ELF-1 (cell line): Measurements from ENCODE around the gene SLC16A4.
"Not testable (repeated sequence)": the region's sequence is repeated elsewhere in the genome, so short reads cannot be mapped to it uniquely, and the experiment has no call there.

Experiments used
- DNase-seq: peaks from one replicate; pipeline ENCODE4 v3.0.0-alpha.2; 2016; ENCODE audit warnings: low read depth, low spot score

The SLC16A4 gene

GRCh38 chr1:110408488-110408887 is 17.7 kb upstream of the SLC16A4 start:
- no peak for DNase-seq

DNA sequence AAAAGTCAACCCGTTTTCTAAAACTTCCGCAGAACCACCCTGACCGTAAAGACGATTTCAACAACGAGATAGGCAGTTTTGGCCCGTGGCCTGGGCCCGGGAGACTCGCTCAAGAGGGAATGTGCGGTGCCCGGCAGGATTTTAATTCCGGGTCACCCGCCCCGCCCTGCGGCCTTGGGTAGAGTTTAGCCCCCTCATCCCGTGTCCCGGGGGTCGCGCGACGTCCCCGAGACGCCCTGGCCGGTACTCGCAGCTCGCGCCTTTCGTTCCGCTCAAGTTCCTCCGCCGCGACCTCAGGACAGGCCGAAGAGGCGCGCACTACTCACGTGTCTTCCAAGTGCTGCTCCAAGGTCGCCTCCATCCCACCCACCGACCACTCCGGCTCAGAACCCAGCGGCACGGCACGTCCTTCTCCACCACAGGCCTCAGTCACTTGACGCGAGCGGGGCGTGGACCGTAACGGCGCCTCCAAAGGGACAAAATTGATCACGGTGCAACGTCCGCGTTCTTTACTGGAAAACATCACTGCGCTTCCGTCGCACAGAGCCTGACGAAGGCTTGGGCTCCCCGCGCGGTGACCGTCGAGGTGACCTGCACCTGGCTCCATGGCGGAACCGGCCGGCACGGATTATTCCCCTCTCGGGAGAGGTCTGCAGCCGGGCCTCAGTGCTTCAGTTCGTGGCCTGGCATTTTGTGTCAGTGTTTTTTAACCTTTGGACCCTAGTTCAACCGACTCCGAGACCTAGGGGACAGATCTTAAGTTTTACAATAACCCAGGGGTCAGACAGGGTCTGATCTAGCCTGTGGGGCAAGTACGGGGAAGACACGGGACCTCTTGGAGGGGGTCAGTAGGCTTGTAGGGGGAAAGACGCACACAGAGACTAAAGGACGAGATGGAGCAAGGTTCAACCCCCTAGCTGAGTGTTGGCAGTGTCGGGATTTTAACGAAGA is 16.7 kb upstream of the SLC16A4 start, which contains the start of gene LAMTOR5:
LAMTOR5 (minus strand) TSS at position 435 of the 951 bp plus-strand sequence; CDS start at position 361, 74 bp downstream.
- DNase-seq = peak; percentile 91

DNA sequence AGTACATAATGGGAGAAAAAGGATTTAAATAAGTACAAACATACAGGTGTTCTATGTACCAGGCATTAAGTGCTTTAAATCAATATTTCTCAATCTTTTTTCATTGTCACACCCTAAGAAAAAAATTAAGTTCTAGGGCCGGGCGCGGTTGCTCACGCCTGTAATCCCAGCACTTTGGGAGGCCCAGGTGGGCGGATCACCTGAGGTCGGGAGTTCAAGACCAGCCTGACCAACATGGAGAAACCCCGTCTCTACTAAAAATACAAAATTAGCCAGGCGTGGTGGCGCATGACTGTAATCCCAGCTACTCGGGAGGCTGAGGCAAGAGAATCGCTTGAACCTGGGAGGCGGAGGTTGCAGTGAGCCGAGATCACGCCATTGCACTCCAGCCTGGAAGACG is 15.6 kb upstream of the SLC16A4 start:
- DNase-seq = not testable (repeated sequence)

DNA sequence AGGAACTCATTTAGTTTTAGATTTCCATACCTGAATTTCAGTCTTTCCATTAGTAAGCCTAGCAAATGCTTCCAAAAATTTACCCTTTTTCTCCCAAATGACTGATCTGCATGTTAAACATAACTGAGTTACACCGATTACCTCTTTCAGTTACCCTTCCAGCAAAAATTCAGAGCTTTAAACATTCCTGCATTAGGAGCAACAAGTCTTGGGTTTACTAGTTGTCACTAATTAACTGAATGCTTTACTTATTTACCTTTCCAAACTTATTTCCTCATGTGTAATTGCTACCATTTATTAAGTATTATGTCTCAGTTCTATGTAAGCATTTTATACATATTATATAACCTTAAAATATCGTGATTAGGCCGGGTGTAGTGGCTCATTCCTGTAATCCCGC is 13.6 kb upstream of the SLC16A4 start:
- no peak for DNase-seq

DNA sequence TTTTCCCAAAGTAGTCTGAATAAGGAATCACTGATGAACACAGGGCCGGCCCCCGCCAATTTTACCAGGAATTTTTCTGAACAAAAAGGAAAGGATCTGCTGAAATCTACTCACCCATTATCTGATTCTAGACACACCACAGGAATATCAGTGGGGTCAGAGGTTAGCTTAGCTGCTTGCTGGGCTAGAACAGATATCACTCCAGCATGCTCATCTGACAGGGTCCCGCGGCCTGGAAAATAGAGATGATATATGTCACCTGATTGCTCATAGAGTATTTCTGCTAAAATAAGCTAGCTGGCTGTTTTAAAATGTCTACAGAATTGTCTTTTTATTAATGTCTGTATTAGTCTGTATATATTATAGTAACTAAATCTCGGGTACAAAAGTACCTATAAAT is 13.0 kb upstream of the SLC16A4 start:
- no peak for DNase-seq

DNA sequence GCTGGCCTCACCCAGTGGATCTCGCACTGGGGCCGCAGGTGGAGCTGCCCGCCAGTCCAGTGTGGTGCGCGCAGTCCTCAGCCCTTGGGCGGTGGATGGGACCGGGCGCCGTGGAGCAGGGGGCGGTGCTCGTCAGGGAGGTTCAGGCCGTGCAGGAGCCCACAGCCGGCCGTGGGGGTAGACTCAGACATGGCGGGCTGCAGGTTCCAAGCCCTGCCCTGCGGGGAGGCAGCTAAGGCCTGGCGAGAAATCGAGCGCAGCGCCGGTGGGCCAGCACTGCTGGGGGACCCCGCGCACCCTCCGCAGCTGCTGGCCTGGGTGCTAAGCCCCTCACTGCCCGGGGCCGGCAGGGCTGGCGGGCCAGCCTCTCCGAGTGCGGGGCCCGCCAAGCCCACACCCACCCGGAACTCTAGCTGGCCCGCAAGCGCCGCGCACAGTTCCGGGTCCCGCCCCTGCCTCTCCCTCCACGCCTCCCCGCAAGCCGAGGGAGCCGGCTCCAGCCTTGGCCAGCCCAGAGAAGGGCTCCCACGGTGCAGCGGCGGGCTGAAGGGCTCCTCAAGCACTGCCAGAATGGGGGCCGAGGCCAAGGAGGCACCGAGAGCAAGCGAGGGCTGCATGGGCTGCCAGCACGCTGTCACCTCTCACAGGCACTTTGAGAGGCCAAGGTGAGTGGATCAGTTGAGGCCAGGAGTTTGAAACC is 5.6 kb upstream of the SLC16A4 start:
- not testable (repeated sequence) for DNase-seq

DNA sequence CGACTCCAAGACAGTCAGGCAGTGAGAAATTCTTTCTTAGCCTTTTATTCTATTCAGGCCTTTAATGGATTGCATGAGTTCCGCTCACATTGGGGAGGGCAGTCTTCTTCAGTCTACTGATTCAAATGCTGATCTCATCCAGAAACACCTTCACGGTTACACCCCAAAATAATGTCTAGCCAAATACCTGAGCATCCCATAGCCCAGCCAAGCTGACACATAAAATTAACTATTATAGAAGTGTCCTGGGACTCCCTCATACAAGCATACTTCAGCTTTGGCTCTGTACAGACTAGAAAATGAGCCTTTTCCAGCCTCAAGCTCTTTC is 3.6 kb upstream of the SLC16A4 start:
- DNase-seq = no peak

GRCh38 chr1:110393691-110394492 is 3.1 kb upstream of the SLC16A4 start:
- DNase-seq = no peak

- DNase-seq = no peak
Measured at GRCh38 chr1:110393286-110393685, 2.5 kb upstream of the SLC16A4 start.

GRCh38 chr1:110390096-110390495 is 730 bp downstream of the SLC16A4 start:
- no peak for DNase-seq

DNA sequence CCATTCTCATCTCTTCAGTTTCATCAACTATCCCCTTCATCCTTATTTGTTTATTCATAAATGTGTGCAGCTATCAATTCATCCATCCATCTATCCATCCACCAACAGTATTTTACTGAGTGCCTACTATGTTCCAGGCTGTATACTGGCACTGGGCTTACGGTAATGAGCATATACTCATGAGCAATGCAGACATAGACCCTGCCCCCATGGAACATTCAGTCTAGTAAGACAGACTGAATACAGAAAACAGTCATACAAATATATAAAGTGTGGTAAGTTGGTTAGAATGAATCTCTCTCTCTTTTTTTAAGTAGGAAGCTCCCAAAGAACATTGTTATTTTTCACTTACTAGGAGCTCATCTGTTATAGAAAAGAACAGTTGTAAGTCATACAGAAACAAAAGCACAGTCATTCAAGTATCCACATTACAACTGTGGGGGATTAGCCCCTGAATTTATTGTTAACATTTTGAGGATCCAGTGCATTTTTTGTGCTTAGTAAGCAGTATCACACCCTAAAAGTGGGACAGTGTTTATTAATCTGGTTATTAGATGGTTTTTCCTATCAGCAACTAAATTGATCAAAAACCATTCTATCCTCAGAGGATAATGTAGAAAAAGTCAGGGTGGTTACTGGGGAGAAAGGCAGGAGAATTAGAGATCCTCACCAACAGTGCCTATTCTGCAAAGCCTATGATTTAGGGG is 3.6 kb downstream of the SLC16A4 start:
- no peak for DNase-seq

GRCh38 chr1:110385369-110385768 is 5.5 kb downstream of the SLC16A4 start:
- no peak for DNase-seq

GRCh38 chr1:110384581-110385321 is 6.1 kb downstream of the SLC16A4 start:
- no peak for DNase-seq

DNA sequence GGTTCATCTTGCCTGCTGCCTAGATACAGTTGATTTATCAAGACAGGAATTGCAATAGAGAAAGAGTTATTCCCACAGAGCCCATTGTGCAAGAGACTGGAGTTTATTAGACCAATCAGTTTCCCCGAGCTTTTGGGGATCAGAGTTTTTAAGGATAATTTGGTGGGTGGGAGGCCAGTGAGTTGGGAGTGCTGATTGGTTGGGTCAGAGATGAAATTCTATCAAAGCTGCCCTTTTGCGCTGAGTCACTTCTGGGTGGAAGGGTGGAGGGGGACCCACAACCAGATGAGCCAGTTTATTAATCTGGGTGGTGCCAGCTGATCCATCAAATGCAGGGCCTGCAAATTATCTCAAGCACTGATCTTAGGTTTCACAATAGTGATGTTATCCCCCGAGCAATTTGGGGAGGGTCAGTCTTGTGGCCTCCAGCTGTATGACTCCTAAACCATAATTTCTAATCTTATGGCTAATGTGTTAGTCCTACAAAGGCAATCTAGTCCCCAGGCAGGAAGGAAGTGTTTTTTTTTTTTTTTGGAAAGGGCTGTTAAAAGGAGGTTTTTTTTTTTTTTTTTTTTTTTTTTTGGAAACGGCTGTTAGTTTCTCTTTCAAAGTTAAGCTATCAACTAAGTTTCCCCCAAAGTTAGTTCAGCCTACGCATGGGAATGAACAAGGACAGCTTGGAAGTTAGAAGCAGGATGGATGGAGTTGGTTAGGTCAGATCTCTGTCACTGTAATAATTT is 7.4 kb downstream of the SLC16A4 start:
- no peak for DNase-seq

- no peak for DNase-seq
Measured at GRCh38 chr1:110380672-110381283, 10.0 kb downstream of the SLC16A4 start.

GRCh38 chr1:110375490-110375889 is 15.3 kb downstream of the SLC16A4 start:
- no peak for DNase-seq

GRCh38 chr1:110370827-110371226 is 20.0 kb downstream of the SLC16A4 start:
- no peak for DNase-seq

DNA sequence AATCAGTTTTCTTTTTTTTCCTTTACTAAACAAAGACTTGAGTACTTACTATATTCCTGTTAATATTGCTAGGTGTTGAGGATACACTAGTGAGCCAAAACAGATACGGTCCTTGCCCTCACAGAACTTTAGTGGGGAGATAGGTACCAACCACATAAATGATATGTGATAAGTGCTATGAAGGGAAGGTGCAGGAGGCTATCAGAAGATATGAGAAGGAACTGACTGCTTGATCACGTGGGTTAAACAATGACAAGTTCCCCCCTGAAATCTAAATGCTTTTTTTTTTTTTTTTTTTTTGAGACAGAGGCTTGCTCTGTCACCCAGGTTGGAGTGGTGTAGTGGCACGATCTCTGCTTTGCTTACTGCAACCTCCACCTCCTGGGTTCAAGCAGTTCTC is 26.6 kb downstream of the SLC16A4 start:
- DNase-seq = no peak

- no peak for DNase-seq
Measured at GRCh38 chr1:110361856-110362255, 29.0 kb downstream of the SLC16A4 start.

GRCh38 chr1:110360431-110360830 is 30.4 kb downstream of the SLC16A4 start:
- DNase-seq = no peak
